Neural crest cell (in vitro differentiated cells): ENCODE results near the gene TBL2. TPM values are rescaled to one million over a fixed set of nuclear protein-coding genes. Genes with fewer than 3 reads are reported as not detected.
"Not testable (repeated sequence)": the region's sequence is repeated elsewhere in the genome, so short reads cannot be mapped to it uniquely, and the experiment has no call there.

Experiments
- DNase-seq: peaks from one replicate; pipeline ENCODE4 v3.0.0; 2021; ENCODE audit warnings: low read depth, mixed read lengths, low spot score
- H3K27ac Mint-ChIP-seq: one replicate; pipeline ENCODE4 v1.8.0; 2021; ENCODE audit warnings: mild to moderate bottlenecking, mixed read lengths; ENCODE audit not compliant: unreplicated experiment
- H3K27me3 Mint-ChIP-seq: 2 replicates; pipeline ENCODE4 v1.8.0; 2021; ENCODE audit warnings: low read depth, mild to moderate bottlenecking, mixed read lengths
- H3K36me3 Mint-ChIP-seq: 2 replicates; pipeline ENCODE4 v1.8.0; 2021; ENCODE audit warnings: low read depth, mild to moderate bottlenecking, mixed read lengths
- H3K4me1 Mint-ChIP-seq: 2 replicates; pipeline ENCODE4 v1.8.0; 2021; ENCODE audit warnings: mixed read lengths
- H3K4me3 Mint-ChIP-seq: one replicate; pipeline ENCODE4 v1.8.0; 2021; ENCODE audit warnings: mild to moderate bottlenecking, mixed read lengths
- H3K9me3 Mint-ChIP-seq: 2 replicates; pipeline ENCODE4 v1.8.0; 2021; ENCODE audit warnings: mixed read lengths
- total RNA-seq: library from RNA; stranded (reverse); gene quantifications from 2 replicates; pipeline ENCODE4 v1.2.1, GENCODE V29; 2021
- TF ChIP-seq, protein P1 (sequence below): fragments of 200-600 bp; sonication (generic); conservative IDR thresholded peaks from 2 replicates; pipeline ENCODE4 v1.5.0; 2021; ENCODE audit warnings: antibody characterized with exemption, mild to moderate bottlenecking

Gene TBL2
- total RNA-seq, 1 donor from 2014 or later, result 45.6 TPM

DNA sequence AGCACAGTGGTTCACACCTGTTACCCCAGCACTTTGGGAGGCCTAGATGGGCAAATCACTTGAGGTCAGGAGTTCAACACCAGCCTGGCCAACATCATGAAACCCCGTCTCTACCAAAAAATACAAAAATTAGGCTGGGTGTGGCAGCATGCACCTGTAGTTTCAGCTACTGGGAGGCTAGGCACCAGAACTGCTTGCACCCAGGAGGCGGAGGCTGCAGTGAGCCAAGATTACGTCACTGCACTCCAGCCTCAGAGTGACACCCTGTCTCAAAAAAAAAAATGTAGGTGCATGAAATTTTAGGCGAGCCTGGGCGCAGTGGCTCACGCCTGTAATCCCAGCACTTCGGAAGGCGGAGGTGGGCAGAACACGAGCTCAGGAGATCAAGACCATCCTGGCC is 30.5 kb downstream of the TBL2 start:
- Mint-ChIP-seq H3K4me1 (no peaks in the 10 kb centered on the region), H3K27me3 (no peaks in the 10 kb centered on the region), H3K27ac (no peak overlapping the region), H3K9me3 (no peaks in the 10 kb centered on the region), H3K4me3 (no peak overlapping the region), H3K36me3 (peaks cover 13% of the 10 kb centered on the region)
- no peak for DNase-seq
- TF ChIP-seq, protein P1, sequence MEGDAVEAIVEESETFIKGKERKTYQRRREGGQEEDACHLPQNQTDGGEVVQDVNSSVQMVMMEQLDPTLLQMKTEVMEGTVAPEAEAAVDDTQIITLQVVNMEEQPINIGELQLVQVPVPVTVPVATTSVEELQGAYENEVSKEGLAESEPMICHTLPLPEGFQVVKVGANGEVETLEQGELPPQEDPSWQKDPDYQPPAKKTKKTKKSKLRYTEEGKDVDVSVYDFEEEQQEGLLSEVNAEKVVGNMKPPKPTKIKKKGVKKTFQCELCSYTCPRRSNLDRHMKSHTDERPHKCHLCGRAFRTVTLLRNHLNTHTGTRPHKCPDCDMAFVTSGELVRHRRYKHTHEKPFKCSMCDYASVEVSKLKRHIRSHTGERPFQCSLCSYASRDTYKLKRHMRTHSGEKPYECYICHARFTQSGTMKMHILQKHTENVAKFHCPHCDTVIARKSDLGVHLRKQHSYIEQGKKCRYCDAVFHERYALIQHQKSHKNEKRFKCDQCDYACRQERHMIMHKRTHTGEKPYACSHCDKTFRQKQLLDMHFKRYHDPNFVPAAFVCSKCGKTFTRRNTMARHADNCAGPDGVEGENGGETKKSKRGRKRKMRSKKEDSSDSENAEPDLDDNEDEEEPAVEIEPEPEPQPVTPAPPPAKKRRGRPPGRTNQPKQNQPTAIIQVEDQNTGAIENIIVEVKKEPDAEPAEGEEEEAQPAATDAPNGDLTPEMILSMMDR, result no peak

DNA sequence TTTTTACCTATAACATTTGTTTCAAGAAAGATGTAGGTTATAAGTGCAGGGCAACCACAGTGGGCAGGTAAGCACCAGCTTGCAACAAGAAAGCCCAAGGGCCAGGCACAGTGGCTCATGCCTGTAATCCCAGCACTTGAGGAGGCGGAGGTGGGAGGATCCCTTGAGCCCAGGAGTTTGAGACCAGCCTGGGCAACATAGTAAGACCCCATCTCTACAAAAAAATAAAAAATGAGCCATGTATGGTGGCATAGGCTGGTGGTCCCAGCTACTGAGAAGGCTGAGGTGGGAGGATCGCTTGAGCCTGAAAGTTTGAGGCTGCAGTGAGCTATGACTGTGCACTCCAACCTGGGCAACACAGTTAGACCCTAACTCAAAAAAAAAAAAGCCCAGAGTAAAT is 33.7 kb downstream of the TBL2 start:
- TF ChIP-seq, protein P1, result no peak
- no peaks in the 10 kb centered on the region for H3K27me3 Mint-ChIP-seq
- H3K36me3 Mint-ChIP-seq, result peaks cover 17% of the 10 kb centered on the region
- H3K4me3 Mint-ChIP-seq, result no peak overlapping the region
- H3K4me1 Mint-ChIP-seq, result no peaks in the 10 kb centered on the region
- no peak overlapping the region for H3K27ac Mint-ChIP-seq
- H3K9me3 Mint-ChIP-seq, result no peaks in the 10 kb centered on the region
- DNase-seq, result no peak

DNA sequence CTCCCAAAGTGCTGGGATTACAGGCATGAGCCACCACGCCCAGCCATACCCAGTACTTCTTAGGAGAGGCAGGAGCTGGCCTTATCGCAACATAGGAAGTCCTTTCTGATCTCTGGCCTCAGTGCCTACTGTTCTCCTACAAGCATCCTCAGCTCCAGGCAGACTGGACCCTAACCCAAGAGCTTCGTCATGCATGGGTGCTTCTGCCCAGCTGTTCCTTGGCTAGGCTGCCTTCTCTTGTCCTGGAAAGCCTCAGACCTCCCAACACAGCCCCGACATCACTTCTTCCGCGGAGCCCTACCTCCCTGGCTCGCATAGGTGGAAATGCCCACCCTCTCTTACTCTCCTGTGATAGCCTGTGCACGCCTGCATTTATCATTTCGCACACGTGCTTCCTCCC is 36.7 kb downstream of the TBL2 start:
- H3K36me3 Mint-ChIP-seq, result peaks cover 19% of the 10 kb centered on the region
- no peaks in the 10 kb centered on the region for H3K9me3 Mint-ChIP-seq
- H3K27me3 Mint-ChIP-seq, result no peaks in the 10 kb centered on the region
- TF ChIP-seq, protein P1, result no peak
- H3K27ac Mint-ChIP-seq, result no peak overlapping the region
- no peak overlapping the region for H3K4me3 Mint-ChIP-seq
- no peaks in the 10 kb centered on the region for H3K4me1 Mint-ChIP-seq
- no peak for DNase-seq

DNA sequence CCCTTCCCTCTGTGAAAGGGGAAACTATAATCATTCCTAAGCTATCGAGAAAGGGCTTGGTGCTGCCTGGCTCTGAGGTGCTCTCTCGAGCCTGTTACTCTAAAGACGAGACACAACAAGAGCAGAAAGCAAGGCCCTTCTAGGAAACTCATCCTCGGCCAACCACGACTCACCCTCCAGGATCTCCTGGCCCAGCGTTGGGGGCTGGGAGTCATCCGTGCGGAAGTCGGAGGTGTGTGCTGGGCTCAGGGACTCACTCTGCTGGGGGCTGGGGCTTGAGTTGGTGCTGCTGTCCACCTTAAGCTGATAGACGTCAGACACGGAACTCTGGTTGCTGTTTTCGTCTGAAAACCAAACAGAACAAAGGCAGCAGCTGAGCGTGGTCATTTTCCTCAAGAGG is 38.7 kb downstream of the TBL2 start:
- H3K4me3 Mint-ChIP-seq, result no peak overlapping the region
- no peak overlapping the region for H3K27ac Mint-ChIP-seq
- no peak for DNase-seq
- no peaks in the 10 kb centered on the region for H3K9me3 Mint-ChIP-seq
- no peaks in the 10 kb centered on the region for H3K27me3 Mint-ChIP-seq
- TF ChIP-seq, protein P1, result no peak
- H3K36me3 Mint-ChIP-seq, result peaks cover 21% of the 10 kb centered on the region
- no peaks in the 10 kb centered on the region for H3K4me1 Mint-ChIP-seq

DNA sequence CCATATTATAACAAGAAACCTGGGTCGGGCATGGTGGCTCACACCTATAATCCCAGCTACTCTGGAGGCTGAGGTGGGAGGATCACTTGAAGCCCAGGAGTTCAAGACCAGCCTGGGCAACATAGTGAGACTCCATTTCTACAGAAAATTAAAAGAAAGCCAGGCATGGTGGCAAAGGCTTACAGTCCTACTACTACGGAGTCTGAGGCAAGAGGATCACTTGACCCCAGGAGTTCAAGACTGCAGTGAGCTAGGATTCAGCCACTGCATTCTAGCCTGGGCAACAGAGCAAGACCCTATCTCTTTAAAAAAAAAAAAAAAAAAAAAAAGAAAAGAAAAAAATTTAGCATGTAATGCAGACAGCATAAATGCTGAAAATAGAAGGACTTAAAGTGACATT is 39.9 kb downstream of the TBL2 start:
- not testable (repeated sequence) for DNase-seq, H3K4me1 Mint-ChIP-seq, H3K4me3 Mint-ChIP-seq, H3K27me3 Mint-ChIP-seq, H3K27ac Mint-ChIP-seq, H3K9me3 Mint-ChIP-seq
- H3K36me3 Mint-ChIP-seq, result peaks cover 21% of the 10 kb centered on the region

DNA sequence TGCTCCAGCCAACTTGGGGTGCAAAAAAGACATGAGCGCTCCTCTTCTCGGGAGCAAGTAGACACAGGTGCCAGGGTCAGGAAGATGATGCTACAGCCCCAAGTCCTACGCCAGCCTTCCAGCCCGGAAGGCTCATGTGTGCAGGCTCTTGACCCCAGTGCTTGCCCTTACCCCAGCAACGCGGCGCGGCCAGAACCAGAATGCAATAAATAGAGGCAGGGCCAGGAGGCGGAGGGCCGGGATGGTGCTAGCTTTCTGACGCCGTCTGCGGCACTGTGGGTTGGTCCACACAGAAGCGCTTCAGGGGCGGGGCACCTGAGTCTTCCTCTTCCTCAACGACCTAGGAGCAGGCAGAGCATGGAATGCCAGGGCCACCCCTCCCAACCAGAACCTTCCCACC is 41.3 kb downstream of the TBL2 start:
- H3K9me3 Mint-ChIP-seq, result no peaks in the 10 kb centered on the region
- DNase-seq, result no peak
- peak overlapping the region; percentile 94 for H3K27ac Mint-ChIP-seq
- no peak overlapping the region for H3K4me3 Mint-ChIP-seq
- TF ChIP-seq, protein P1, result no peak
- peaks cover 20% of the 10 kb centered on the region for H3K36me3 Mint-ChIP-seq
- no peaks in the 10 kb centered on the region for H3K27me3 Mint-ChIP-seq
- H3K4me1 Mint-ChIP-seq, result no peaks in the 10 kb centered on the region
